HepG2 (cell line): ENCODE results near the gene TMEM156. TPM values are rescaled to one million over a fixed set of nuclear protein-coding genes. Genes with fewer than 3 reads are reported as not detected.

ENCODE experiments used
- ATAC-seq: fragments of 200-7000 bp; cut with Tn5 transposase; 3 replicates; pipeline ENCODE4 v1.9.1; 2020; ENCODE audit warnings: mild to moderate bottlenecking, moderate library complexity
- BruUV-seq: library from RNA; stranded (reverse); fragments of 400-500 nt; replicated peaks from 2 replicates; lab custom pipeline; 2021; lab: Mats Ljungman, UMichigan
- CTCF ChIA-PET: fragments of 300-600 bp; formaldehyde crosslinking; extraction: SDS; loops from one replicate; lab custom pipeline; 2021; ENCODE audit warnings: low total read pairs, inconsistent platforms, low intra/inter-chr PET ratio; lab: Yijun Ruan, JAX
- POLR2A ChIA-PET: fragments of 350-600 bp; sonication (Branson Sonifier 250); formaldehyde crosslinking; loops from one replicate; lab custom pipeline; 2020; ENCODE audit warnings: antibody characterized with exemption, inconsistent platforms; lab: Yijun Ruan, JAX
- DNase-seq: peaks from one replicate; pipeline ENCODE4 v3.0.0-alpha.2; 2015; ENCODE audit warnings: low spot score
- FAIRE-seq: peaks from 3 replicates; lab custom pipeline; 2011; peaks lifted over from hg19 to GRCh38; lab: Jason Lieb, UNC
- H2AFZ ChIP-seq: one replicate; pipeline ENCODE4 v1.6.1; 2011; ENCODE audit warnings: low read length, inconsistent platforms
- H3K27ac ChIP-seq: fragments of 300-600 bp; 3 replicates; pipeline ENCODE4 v1.8.0; 2011; ENCODE audit warnings: mixed run types, mild to moderate bottlenecking, mixed read lengths, low read length, inconsistent platforms; ENCODE audit not compliant: insufficient read depth; ENCODE audit errors: extremely low read length
- H3K27me3 ChIP-seq, 2 experiments: fragments of 200-600 bp in 1 of 2; 2 replicates in 1 of 2; 3 replicates in 1 of 2; pipeline versions ENCODE4 v1.6.0 to v1.8.0; 2011; ENCODE audit warnings: low read length in 2 of 2, mild to moderate bottlenecking in 2 of 2, moderate library complexity in 2 of 2, inconsistent platforms in 1 of 2; ENCODE audit not compliant: insufficient read depth in 2 of 2, control insufficient read depth in 1 of 2
- H3K36me3 ChIP-seq, 2 experiments: fragments of 200-600 bp in 1 of 2; replicated peaks in 1 of 2; 2 replicates in 1 of 2; 3 replicates in 1 of 2; pipeline versions ENCODE4 v1.5.1 to v1.8.0; 2011; ENCODE audit warnings: low read length in 2 of 2, inconsistent platforms in 1 of 2; ENCODE audit not compliant: insufficient read depth in 2 of 2, control insufficient read depth in 1 of 2
- H3K4me1 ChIP-seq: 2 replicates; pipeline ENCODE4 v1.5.1; 2012; ENCODE audit warnings: low read length, inconsistent platforms; ENCODE audit not compliant: insufficient read depth
- H3K4me2 ChIP-seq: 2 replicates; pipeline ENCODE4 v1.6.0; 2011; ENCODE audit warnings: low read depth, low read length, inconsistent platforms
- H3K4me3 ChIP-seq, 3 experiments: fragments of 200-600 bp in 1 of 3; sonication (generic), shearing (Covaris generic) in 1 of 3; replicated peaks in 1 of 3; 2 replicates each; pipeline ENCODE4 v1.5.1; 2011 to 2016; ENCODE audit warnings: low read length in 3 of 3, inconsistent platforms in 2 of 3, low read depth in 2 of 3, mild to moderate bottlenecking in 2 of 3, control low read depth in 1 of 3, mixed read lengths in 1 of 3; ENCODE audit not compliant: insufficient read depth in 1 of 3
- H3K79me2 ChIP-seq: one replicate; pipeline ENCODE4 v1.6.1; 2011; ENCODE audit warnings: low read length, inconsistent platforms; ENCODE audit not compliant: insufficient read depth
- H3K9ac ChIP-seq: 2 replicates; pipeline ENCODE4 v1.6.0; 2011; ENCODE audit warnings: mild to moderate bottlenecking, low read depth, low read length, inconsistent platforms; ENCODE audit not compliant: insufficient read depth
- H3K9me3 ChIP-seq: 2 replicates; pipeline ENCODE4 v1.5.1; 2012; ENCODE audit warnings: mild to moderate bottlenecking, low read length
- H4K20me1 ChIP-seq: 2 replicates; pipeline ENCODE4 v1.6.0; 2011; ENCODE audit warnings: inconsistent platforms, mild to moderate bottlenecking, low read length, moderate library complexity; ENCODE audit not compliant: insufficient read depth
- ATF4 ChIP-seq, 2 experiments: fragments of 450-650 bp in 1 of 2; sonication (generic) in 1 of 2; formaldehyde crosslinking; IDR thresholded peaks; 2 replicates each; pipeline versions ENCODE4 v1.5.0 to v1.8.0; 2020 to 2022; ENCODE audit warnings: mild to moderate bottlenecking in 1 of 2, missing genetic modification reagents in 1 of 2
- ATF7 ChIP-seq, 2 experiments: fragments of 450-650 bp in 1 of 2; sonication (generic) in 1 of 2; formaldehyde crosslinking in 1 of 2; IDR thresholded peaks; 2 replicates each; pipeline versions ENCODE4 v1.4.0 to v1.6.1; 2016 to 2020; ENCODE audit warnings: antibody characterized with exemption in 1 of 2, mild to moderate bottlenecking in 1 of 2, missing genetic modification reagents in 1 of 2
- CEBPG ChIP-seq: IDR thresholded peaks from 2 replicates; pipeline ENCODE4 v1.6.1; 2016
- CREB1 ChIP-seq, 2 experiments: fragments of 450-650 bp in 1 of 2; IDR thresholded peaks; 2 replicates each; pipeline ENCODE4 v1.6.1; 2016 to 2017; ENCODE audit warnings: control low read depth in 1 of 2, mild to moderate bottlenecking in 1 of 2, missing compliant biosample characterization in 1 of 2, missing genetic modification characterization in 1 of 2
- DDIT3 ChIP-seq: sonication (generic); formaldehyde crosslinking; IDR thresholded peaks from 2 replicates; pipeline ENCODE4 v1.4.0; 2020; ENCODE audit warnings: mild to moderate bottlenecking, missing genetic modification reagents
- GATAD2A ChIP-seq: IDR thresholded peaks from 2 replicates; pipeline ENCODE4 v1.6.1; 2016
- IRF2 ChIP-seq: IDR thresholded peaks from 2 replicates; pipeline ENCODE4 v1.6.1; 2018; ENCODE audit warnings: missing genetic modification reagents, missing compliant biosample characterization
- KAT7 ChIP-seq: IDR thresholded peaks from 2 replicates; pipeline ENCODE4 v1.6.1; 2018; ENCODE audit warnings: borderline replicate concordance, missing compliant biosample characterization
- KDM6A ChIP-seq: IDR thresholded peaks from 2 replicates; pipeline ENCODE4 v1.6.1; 2016; ENCODE audit warnings: low read depth
- MAFK ChIP-seq, 2 experiments: IDR thresholded peaks in 1 of 2; conservative IDR thresholded peaks in 1 of 2; 2 replicates each; pipeline ENCODE4 v1.6.1; 2011; ENCODE audit warnings: improper control_type of control experiment in 2 of 2, low read length in 2 of 2
- MED8 ChIP-seq: sonication (generic); formaldehyde crosslinking; IDR thresholded peaks from 2 replicates; pipeline ENCODE4 v1.8.1; 2023; ENCODE audit warnings: mild to moderate bottlenecking, missing genetic modification reagents; ENCODE audit not compliant: insufficient replicate concordance
- NFYC ChIP-seq: IDR thresholded peaks from 2 replicates; pipeline ENCODE4 v1.6.1; 2016; ENCODE audit warnings: missing genetic modification reagents, missing compliant biosample characterization
- RARG ChIP-seq: sonication (generic); formaldehyde crosslinking; IDR thresholded peaks from 2 replicates; pipeline ENCODE4 v1.4.0; 2020; ENCODE audit warnings: low read depth, mild to moderate bottlenecking, missing genetic modification reagents
- ZC3H13 ChIP-seq: sonication (generic); formaldehyde crosslinking; IDR thresholded peaks from 2 replicates; pipeline ENCODE4 v1.8.1; 2023; ENCODE audit warnings: mild to moderate bottlenecking, missing genetic modification reagents, moderate library complexity
- ZNF460 ChIP-seq: sonication (generic); formaldehyde crosslinking; IDR thresholded peaks from 2 replicates; pipeline ENCODE4 v1.5.1; 2020; ENCODE audit warnings: missing genetic modification reagents, mild to moderate bottlenecking, borderline replicate concordance
- ZNF781 ChIP-seq: sonication (generic); formaldehyde crosslinking; IDR thresholded peaks from 2 replicates; pipeline ENCODE4 v1.5.1; 2020; ENCODE audit warnings: borderline replicate concordance, mild to moderate bottlenecking, missing genetic modification reagents; ENCODE audit errors: not compliant biosample characterization
- ZSCAN12 ChIP-seq: sonication (generic); formaldehyde crosslinking; IDR thresholded peaks from 2 replicates; pipeline ENCODE4 v1.9.0; 2021; ENCODE audit warnings: mild to moderate bottlenecking, missing genetic modification reagents
- WGBS: methylation state at CpG from one replicate; pipeline ENCODE4 v1.1.6; 2017; ENCODE audit warnings: low lambda C conversion rate; 5-methylcytosine and 5-hydroxymethylcytosine counted together
- in situ Hi-C: cut with HindIII; loops from 2 replicates; pipeline ENCODE4 v1.10.0; 2017; ENCODE audit warnings: low pct_unique_long_range_greater_than_20kb; ENCODE audit not compliant: extremely low pct_ligation_motif_present
- intact Hi-C: fragments of 100-400 bp; cut with micrococcal nuclease; formaldehyde crosslinking; loops from one replicate; pipeline ENCODE4 v1.10.0; 2022; ENCODE audit not compliant: unreplicated experiment
- polyA plus RNA-seq, 8 experiments: library from polyadenylated mRNA; depleted of rRNA in 3 of 8; stranded (reverse) in 7 of 8; unstranded in 1 of 8; fragments of >200 nt; fragmentation: Illumina TruSeq in 4 of 8; extraction: Trizol in 4 of 8; gene quantifications; 2 replicates each; pipeline versions ENCODE4 v1.2.1 to v1.2.3, GENCODE V29; 2011 to 2016; ENCODE audit warnings: low read depth in 4 of 8, missing spikeins in 1 of 8, mixed read lengths in 1 of 8; ENCODE audit not compliant: insufficient read depth in 1 of 8
- total RNA-seq, 5 experiments: library from RNA; depleted of rRNA; stranded (reverse); fragments of >200 nt; fragmentation: Illumina TruSeq; extraction: Trizol; gene quantifications; 2 replicates each; pipeline ENCODE4 v1.2.3, GENCODE V29; 2016; ENCODE audit warnings: low read depth in 1 of 5

Gene TMEM156
- total and polyA plus RNA-seq, 2 of the 13 experiments (the other 11 are each of a cell fraction or from before 2014, with no cell fraction given) = 1.6 TPM; not detected in 1

- Histone ChIP-seq H3K27ac (no peak overlapping the region), H4K20me1 (no peaks in the 10 kb centered on the region), H3K36me3 (no peaks in the 10 kb centered on the region), H3K4me1 (peaks cover 27% of the 10 kb centered on the region), H3K79me2 (no peaks in the 10 kb centered on the region), H2AFZ (no peak overlapping the region), H3K27me3 (no peaks in the 10 kb centered on the region), H3K4me2 (no peak overlapping the region), H3K9me3 (no peaks in the 10 kb centered on the region), H3K4me3 (no peak overlapping the region)
- FAIRE-seq (no peak), ATAC-seq (no peak), DNase-seq (no peak)
- intact Hi-C loops (no loop called here), in situ Hi-C loops (no loop called here)
- 89% methylated on average over 5 of the region's 5 CpGs for WGBS
- BruUV-seq = no TSS peak
- ChIA-PET CTCF (no interaction called here), POLR2A (no interaction called here)
- no peak for TF ChIP-seq KDM6A (CRISPR knock-in tag)
- TF ChIP-seq KAT7 (CRISPR knock-in tag) = no peak
- no peak for TF ChIP-seq ZNF460 (CRISPR knock-in tag)
- TF ChIP-seq ZNF781 = no peak
- TF ChIP-seq RARG (CRISPR knock-in tag) = no peak
- TF ChIP-seq, all 625 proteins: peak for 0
- no peak overlapping the region for H3K9ac ChIP-seq
Measured at GRCh38 chr4:38968668-38969067, 63.5 kb downstream of the TMEM156 start.

GRCh38 chr4:38967260-38968095 is 64.7 kb downstream of the TMEM156 start:
- 76% methylated on average over 7 of the region's 7 CpGs for WGBS
- no peaks in the 10 kb centered on the region for H3K36me3 ChIP-seq
- intact Hi-C loops = no loop called here
- H3K79me2 ChIP-seq = no peaks in the 10 kb centered on the region
- no peak overlapping the region for H3K9ac ChIP-seq
- peak; percentile 77 for DNase-seq
- H3K27me3 ChIP-seq = no peaks in the 10 kb centered on the region
- in situ Hi-C loops = no loop called here
- no peaks in the 10 kb centered on the region for H4K20me1 ChIP-seq
- FAIRE-seq = no peak
- H3K4me1 ChIP-seq = peaks cover 27% of the 10 kb centered on the region
- no peak overlapping the region for H2AFZ ChIP-seq
- no peaks in the 10 kb centered on the region for H3K9me3 ChIP-seq
- H3K27ac ChIP-seq = no peak overlapping the region
- POLR2A ChIA-PET = interaction anchor here (0.7 to 1.3 kb wide), 4 partner anchors 12 to 79 kb away, joined by 3 to 11 read pairs (median 4); no protein-coding TSS in a partner anchor
- CTCF ChIA-PET = no interaction called here
- no TSS peak for BruUV-seq
- peak; percentile 46; the same call in 2 of the 3 replicates for ATAC-seq
- H3K4me3 ChIP-seq = no peak overlapping the region
- H3K4me2 ChIP-seq = no peak overlapping the region
- peak; percentile 32; the same call in 1 of the 2 replicates for TF ChIP-seq CREB1 (IDR thresholded peaks at IDR 0.05)
- no peak for TF ChIP-seq CREB1 (CRISPR knock-in tag; IDR thresholded peaks at IDR 0.05)
- no peak for TF ChIP-seq NFYC
- no peak for TF ChIP-seq MED8 (CRISPR knock-in tag)
- no peak for TF ChIP-seq ZC3H13
- TF ChIP-seq GATAD2A (CRISPR knock-in tag) = peak; percentile 63; the same call in 1 of the 2 replicates
- TF ChIP-seq ZSCAN12 = no peak
- no peak for TF ChIP-seq IRF2 (CRISPR knock-in tag)
- peak; percentile 83; the same call in 1 of the 2 replicates for TF ChIP-seq DDIT3 (CRISPR knock-in tag)
- peak; percentile 25 to 26; a peak in 2 of 4 replicates for TF ChIP-seq MAFK (conservative IDR thresholded peaks at IDR 0.05 in 1 of 2, IDR thresholded peaks at IDR 0.05 in 1 of 2; ENCODE audit: low read length in 2 of 2)
- peak; percentile 56; the same call in 1 of the 2 replicates for TF ChIP-seq ATF7 (IDR thresholded peaks at IDR 0.05)
- no peak for TF ChIP-seq ATF7 (CRISPR knock-in tag; IDR thresholded peaks at IDR 0.05)
- peak; percentile 68 to 98 for TF ChIP-seq ATF4 (CRISPR knock-in tag; IDR thresholded peaks at IDR 0.05)
- peak; percentile 79 for TF ChIP-seq CEBPG (CRISPR knock-in tag)
